ENCODE data around the gene KPNB1. TPM values are rescaled to one million over a fixed set of nuclear protein-coding genes. Genes with fewer than 3 reads are reported as not detected.

The KPNB1 gene
- total RNA-seq, 2 donors from 2014 or later, result 452 to 500 TPM

DNA sequence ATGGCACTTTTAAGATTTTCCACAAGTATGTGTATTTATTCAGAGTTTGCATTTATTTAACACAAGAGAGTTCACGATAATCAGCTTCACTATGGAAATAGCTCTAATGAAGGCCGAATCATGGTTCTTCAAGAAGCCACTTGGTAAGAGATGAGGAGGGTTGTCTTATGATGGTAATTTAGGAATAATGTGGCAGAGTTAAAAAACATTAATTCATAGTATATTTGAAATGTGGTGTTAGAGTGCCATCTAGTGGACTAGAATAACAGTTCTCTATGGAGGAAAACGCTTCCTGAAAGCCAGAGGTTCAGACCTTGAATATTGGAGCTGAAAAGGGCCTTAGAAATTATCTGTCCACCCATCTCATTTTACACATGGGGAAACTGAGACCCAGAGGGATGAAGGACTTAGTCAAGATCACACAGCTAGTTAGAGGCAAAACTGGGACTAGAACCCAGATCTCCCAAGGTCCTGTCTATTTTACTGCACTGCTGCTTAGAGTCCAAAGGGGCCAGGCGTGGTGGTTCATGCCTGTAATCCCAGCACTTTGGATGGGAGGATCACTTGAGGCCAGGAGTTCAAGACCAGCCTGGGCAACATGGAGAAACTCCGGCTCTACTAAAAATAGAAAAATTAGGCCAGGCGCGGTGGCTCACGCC, 33.8 kb upstream of the KPNB1 start:
- WGBS, 2 experiments (ENCODE audit: insufficient coverage in 1 of 2, insufficient read length in 1 of 2), result 90 to 91% methylated on average over 8 of the region's 8 CpGs
- Histone ChIP-seq H3K9me3 (ENCODE audit: control insufficient read depth, low read length) (peaks cover 10% of the 10 kb centered on the region), H3K27me3 (ENCODE audit: control insufficient read depth, insufficient read depth, low read length, poor library complexity, severe bottlenecking) (no peaks in the 10 kb centered on the region), H3K9ac (ENCODE audit: extremely low read depth, low read length, poor library complexity, severe bottlenecking) (no peak overlapping the region), H3K4me3 (ENCODE audit: low read length) (no peak overlapping the region), H3K4me1 (ENCODE audit: control insufficient read depth, insufficient read depth, low read length) (peaks cover 15% of the 10 kb centered on the region), H3K36me3 (ENCODE audit: control insufficient read depth, insufficient read depth, low read length) (peaks cover 81% of the 10 kb centered on the region), H3K27ac (ENCODE audit: low read depth, low read length) (no peak overlapping the region)
- Mint-ChIP-seq H3K4me3 (no peak overlapping the region), H3K9me3 (no peaks in the 10 kb centered on the region), H3K4me1 (peaks cover 23% of the 10 kb centered on the region), H3K27me3 (ENCODE audit: insufficient read depth) (no peaks in the 10 kb centered on the region), H3K36me3 (ENCODE audit: low read depth) (peaks cover 71% of the 10 kb centered on the region), H3K27ac (peak overlapping the region; percentile 83)
- no peak for DNase-seq
- TF ChIP-seq, protein P1, sequence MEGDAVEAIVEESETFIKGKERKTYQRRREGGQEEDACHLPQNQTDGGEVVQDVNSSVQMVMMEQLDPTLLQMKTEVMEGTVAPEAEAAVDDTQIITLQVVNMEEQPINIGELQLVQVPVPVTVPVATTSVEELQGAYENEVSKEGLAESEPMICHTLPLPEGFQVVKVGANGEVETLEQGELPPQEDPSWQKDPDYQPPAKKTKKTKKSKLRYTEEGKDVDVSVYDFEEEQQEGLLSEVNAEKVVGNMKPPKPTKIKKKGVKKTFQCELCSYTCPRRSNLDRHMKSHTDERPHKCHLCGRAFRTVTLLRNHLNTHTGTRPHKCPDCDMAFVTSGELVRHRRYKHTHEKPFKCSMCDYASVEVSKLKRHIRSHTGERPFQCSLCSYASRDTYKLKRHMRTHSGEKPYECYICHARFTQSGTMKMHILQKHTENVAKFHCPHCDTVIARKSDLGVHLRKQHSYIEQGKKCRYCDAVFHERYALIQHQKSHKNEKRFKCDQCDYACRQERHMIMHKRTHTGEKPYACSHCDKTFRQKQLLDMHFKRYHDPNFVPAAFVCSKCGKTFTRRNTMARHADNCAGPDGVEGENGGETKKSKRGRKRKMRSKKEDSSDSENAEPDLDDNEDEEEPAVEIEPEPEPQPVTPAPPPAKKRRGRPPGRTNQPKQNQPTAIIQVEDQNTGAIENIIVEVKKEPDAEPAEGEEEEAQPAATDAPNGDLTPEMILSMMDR (conservative IDR thresholded peaks at IDR 0.05), result peak; percentile 88

DNA sequence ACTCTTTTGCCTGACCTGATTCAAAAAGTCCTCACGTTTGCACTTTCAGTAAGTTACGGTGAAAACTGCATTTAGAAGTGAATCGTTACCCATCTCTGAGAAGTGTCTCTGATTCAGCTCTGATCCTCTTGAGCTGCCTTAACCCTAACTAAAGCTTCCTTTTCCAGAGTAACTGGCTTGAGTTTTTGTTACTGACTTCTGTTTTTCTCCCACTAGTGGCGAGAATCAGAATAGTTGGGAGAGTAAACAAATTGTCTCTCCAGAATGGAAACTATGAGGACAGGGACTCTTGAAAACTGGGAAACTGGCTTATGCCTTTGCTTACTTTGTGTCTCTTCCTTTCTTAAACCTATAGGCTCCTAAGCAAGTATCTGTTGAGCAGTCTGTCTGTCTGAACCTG, 31.3 kb upstream of the KPNB1 start:
- Mint-ChIP-seq H3K4me1 (peaks cover 36% of the 10 kb centered on the region), H3K36me3 (ENCODE audit: low read depth) (peaks cover 74% of the 10 kb centered on the region), H3K27me3 (ENCODE audit: insufficient read depth) (no peaks in the 10 kb centered on the region), H3K27ac (no peak overlapping the region), H3K4me3 (no peak overlapping the region), H3K9me3 (no peaks in the 10 kb centered on the region)
- no peak overlapping the region for H3K27ac ChIP-seq (ENCODE audit: low read depth, low read length)
- TF ChIP-seq, protein P1 (conservative IDR thresholded peaks at IDR 0.05), result peak; percentile 65
- H3K4me1 ChIP-seq (ENCODE audit: control insufficient read depth, insufficient read depth, low read length), result peaks cover 19% of the 10 kb centered on the region
- H3K4me3 ChIP-seq (ENCODE audit: low read length), result no peak overlapping the region
- peaks cover 87% of the 10 kb centered on the region for H3K36me3 ChIP-seq (ENCODE audit: control insufficient read depth, insufficient read depth, low read length)
- H3K27me3 ChIP-seq (ENCODE audit: control insufficient read depth, insufficient read depth, low read length, poor library complexity, severe bottlenecking), result no peaks in the 10 kb centered on the region
- peaks cover 10% of the 10 kb centered on the region for H3K9me3 ChIP-seq (ENCODE audit: control insufficient read depth, low read length)
- DNase-seq, result peak; percentile 36
- 83 to 87% methylated on average over 4 of the region's 4 CpGs for WGBS, 2 experiments (ENCODE audit: insufficient coverage in 1 of 2, insufficient read length in 1 of 2)
- H3K9ac ChIP-seq (ENCODE audit: extremely low read depth, low read length, poor library complexity, severe bottlenecking), result no peak overlapping the region

DNA sequence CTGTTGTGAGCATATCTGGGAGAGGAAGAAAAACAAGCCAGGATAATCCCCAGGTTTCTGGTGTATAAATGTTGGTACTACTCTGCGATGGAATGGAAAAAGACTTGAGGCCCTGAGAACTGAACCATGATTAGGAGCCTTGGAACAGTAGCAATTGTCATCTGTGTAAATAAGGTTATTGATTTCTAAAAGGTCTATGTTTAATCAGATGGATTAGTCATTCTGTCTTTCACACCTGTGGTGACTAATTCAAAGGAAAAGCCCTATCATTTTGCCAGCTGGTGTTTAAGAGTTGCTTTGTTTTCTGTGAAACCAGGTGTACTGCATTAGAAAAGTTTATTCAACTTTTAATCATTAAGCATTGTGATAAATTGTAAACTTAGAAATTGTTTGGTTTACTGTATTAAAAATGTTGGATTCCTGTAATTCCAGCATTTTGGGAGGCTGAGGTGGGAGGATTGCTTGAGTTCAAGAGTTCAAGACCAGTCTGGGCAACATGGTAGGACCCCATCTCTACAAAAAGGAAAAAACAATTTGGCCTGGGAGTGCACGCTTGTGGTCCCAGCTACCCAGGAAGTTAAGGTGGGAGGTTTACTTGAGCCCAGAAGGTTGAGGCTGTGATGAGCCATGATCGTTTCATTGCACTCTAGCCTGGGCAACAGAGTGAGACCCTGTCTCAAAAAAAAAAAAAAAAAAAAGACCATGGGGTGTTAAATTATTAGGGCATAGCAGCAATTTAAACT, 29.0 kb upstream of the KPNB1 start:
- WGBS, 2 experiments (ENCODE audit: insufficient coverage in 1 of 2, insufficient read length in 1 of 2), result 76 to 81% methylated on average over 2 to 3 of the region's 3 CpGs
- Histone ChIP-seq H3K9me3 (ENCODE audit: control insufficient read depth, low read length) (peaks cover 10% of the 10 kb centered on the region), H3K4me1 (ENCODE audit: control insufficient read depth, insufficient read depth, low read length) (peaks cover 15% of the 10 kb centered on the region), H3K27me3 (ENCODE audit: control insufficient read depth, insufficient read depth, low read length, poor library complexity, severe bottlenecking) (no peaks in the 10 kb centered on the region), H3K36me3 (ENCODE audit: control insufficient read depth, insufficient read depth, low read length) (peaks cover 85% of the 10 kb centered on the region), H3K9ac (ENCODE audit: extremely low read depth, low read length, poor library complexity, severe bottlenecking) (peak overlapping the region; percentile 36), H3K4me3 (ENCODE audit: low read length) (peak overlapping the region; percentile 46), H3K27ac (ENCODE audit: low read depth, low read length) (peak overlapping the region; percentile 45)
- peak overlapping the region; percentile 57 for H3K27ac Mint-ChIP-seq
- H3K36me3 Mint-ChIP-seq (ENCODE audit: low read depth), result peaks cover 72% of the 10 kb centered on the region
- H3K9me3 Mint-ChIP-seq, result no peaks in the 10 kb centered on the region
- no peaks in the 10 kb centered on the region for H3K27me3 Mint-ChIP-seq (ENCODE audit: insufficient read depth)
- peaks cover 36% of the 10 kb centered on the region for H3K4me1 Mint-ChIP-seq
- DNase-seq, result peak; percentile 41
- H3K4me3 Mint-ChIP-seq, result no peak overlapping the region
- TF ChIP-seq, protein P1 (conservative IDR thresholded peaks at IDR 0.05), result no peak
